Measurements from ENCODE around the gene AMT.

Gene AMT

GRCh38 chr3:49422379-49423248 is at the start of gene AMT:
Gene AMT, minus strand, starts transcription at chr3:49422473. Its CDS starts 23 bp downstream, at chr3:49422450.
- no peak for DNase-seq

DNA sequence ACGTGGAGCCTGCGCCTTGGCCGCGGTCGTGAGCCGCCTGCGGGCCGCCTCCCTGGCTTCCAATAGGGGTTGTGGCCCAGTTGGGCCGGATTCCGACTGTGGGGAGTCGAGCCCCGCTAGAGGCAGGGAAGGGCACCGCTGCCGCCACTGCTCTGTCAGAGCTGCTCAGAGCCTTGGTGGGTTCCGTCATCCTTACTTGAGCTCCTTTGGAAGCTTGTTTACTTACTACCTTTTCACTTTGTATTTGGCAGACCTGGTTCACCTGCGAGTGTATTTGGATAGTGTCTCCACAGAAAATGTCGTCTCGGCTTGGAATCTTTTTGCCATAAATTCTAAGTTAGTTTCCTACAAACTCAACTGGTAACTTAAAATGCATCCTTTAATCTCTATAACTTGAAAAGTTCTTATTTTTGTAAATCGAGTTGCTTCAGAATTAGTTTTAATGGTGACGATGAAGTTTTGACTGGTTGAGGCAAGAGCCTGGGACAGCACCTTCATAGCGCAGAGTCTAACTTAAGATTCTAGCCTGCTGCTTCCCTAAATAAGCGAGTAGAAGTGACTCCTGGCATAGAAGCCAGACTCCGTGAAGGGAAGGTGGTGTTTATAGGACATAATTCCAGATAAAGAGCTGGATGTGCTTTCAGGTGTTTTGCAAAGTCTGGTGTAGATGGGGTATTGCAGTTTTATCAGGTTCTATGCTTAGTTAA is 48.6 kb upstream of the AMT start:
- DNase-seq: peak; percentile 23 to 55

DNA sequence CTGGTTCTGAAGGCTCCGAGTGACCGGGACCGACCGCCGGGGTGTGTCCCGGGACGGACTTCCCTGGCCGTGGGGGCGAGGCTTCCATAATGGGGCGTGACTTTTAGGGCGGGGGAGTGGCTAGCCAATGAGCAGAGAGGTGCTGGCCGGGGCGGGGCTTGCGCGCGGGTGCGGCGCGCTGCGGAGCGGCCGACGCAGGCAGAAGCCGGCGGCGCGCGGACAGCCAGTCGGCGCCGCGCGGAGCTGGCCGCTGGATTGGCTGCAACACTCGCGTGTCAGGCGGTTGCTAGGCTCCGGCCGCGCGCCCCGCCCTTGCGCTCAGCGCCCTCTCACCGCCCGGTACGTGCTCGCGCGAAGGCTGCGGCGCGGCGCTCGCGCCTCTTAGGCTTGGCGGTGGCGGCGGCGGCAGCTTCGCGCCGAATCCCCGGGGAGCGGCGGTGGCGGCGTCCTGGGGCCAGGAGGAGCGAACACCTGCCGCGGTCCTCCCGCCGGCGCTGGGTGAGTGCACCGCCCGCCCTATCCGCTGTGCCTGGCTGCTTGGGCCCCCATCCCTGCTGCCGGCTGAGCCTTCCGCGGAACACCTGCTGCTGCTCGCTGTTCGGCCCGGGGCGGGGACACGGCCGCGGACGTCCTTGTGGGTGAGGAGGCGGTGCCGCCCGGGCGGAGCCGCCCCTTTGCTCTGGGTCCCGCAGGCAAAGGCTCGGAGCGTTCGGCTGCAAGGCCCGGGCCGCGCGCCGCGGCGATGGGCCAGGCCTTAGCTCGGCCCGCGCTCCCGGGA is 47.9 kb upstream of the AMT start, which contains the start of gene DAG1:
Gene DAG1, plus strand, starts transcription at position 332 of the 778 bp plus-strand sequence. CDS start 40,268 bp downstream, outside the sequence.
- peak; percentile 97 for DNase-seq

DNA sequence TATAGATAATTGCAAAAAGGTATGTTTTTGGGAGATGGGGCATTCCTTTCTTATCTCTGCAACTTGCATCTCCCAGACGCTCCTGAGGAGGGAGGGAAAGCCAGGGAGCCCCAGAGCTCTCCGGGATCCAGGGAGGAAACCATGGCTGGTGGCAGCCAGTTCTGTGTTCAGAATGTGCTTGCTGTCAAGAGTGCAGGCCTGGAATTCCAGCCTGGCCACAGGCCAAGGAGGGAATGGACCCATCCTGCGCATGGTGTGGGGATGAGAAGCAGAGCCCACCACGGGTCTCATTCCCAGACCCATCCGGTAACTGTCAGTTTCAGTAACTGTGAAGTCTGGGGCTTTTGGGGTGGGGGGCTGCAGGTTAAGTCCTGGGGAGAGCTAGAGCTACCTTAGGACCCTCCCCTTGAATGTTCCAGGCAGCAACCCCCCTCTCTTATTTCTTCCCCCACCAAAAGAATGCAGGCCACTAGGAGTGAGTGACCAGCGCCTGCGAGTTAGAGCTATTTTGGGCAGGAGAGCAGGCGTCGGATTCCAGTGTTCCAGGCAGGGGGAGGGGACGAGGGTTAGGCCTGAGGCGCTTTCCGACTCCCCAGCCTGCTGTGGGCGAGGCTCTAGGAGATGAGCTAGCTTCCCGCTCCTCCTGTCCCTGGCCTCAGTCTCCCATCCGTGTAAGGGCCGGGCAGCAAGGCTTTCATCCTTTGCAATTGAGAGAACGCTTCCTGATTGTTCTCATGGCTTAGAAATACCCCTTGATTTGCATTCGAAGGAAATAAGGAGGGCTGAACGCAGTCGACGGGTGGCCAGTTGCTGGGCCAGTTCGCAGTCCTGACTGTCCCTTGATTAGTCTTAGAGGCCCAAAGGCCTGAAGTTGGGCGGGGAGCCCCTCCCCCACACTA is 47.0 kb upstream of the AMT start:
- DNase-seq: peak in 1 of 2 experiments; percentile 81

DNA sequence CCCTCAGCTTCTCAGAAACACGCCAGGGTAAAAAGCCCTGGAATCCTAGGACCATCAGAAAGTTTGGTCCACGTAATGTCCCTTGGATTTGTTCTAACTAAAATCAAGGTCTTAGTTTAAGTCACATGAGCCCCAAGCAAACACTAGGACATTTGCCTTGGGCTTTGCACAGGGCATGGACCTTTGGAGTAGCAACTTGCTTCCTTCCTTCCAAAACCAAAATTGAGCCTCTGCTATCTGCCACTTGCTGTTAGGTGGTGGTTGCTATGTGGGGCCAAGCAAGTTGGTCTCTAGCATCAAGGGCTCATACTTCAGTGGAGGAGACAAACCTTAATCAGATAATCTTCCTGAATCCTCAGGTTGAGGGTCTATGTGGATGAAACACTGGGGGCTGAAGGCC is 43.8 kb upstream of the AMT start:
- no peak for DNase-seq

DNA sequence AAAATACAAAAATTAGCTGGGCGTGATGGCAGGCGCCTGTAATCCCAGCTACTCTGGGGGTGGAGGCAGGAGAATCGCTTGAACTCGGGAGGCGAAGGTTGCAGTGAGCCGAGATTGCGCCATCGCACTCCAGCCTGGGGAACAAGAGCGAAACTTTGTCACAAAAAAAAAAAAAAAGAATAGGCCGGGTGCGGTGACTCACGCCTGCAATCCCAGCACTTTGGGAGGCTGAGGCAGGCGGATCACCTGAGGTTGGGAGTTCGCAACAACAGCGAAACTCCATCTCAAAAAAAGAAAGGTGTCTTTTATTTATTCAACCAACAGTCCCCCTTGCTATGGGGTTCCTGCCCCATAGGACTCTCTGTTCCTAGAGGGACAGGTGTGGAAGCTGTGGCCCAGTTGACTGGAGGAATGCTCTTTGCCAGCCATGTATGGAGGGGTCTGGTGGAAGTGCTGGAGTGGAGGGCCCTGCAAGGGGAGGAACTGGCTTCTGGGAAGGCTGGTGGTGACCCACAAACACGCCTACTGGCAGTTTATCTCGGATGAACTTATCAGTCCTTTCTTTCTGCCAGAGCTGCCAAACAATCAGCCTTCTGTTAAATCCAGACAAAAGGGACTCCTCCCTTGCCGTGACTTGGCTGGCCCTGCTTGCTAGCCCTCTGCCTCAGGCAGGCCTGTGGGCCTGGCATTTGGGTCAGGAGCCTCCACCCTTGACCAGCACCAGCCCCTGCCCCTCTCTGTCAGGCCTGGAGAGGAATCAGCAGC is 43.2 kb upstream of the AMT start:
- DNase-seq: no peak

GRCh38 chr3:49462222-49462621 is 39.9 kb upstream of the AMT start:
- DNase-seq: no peak

DNA sequence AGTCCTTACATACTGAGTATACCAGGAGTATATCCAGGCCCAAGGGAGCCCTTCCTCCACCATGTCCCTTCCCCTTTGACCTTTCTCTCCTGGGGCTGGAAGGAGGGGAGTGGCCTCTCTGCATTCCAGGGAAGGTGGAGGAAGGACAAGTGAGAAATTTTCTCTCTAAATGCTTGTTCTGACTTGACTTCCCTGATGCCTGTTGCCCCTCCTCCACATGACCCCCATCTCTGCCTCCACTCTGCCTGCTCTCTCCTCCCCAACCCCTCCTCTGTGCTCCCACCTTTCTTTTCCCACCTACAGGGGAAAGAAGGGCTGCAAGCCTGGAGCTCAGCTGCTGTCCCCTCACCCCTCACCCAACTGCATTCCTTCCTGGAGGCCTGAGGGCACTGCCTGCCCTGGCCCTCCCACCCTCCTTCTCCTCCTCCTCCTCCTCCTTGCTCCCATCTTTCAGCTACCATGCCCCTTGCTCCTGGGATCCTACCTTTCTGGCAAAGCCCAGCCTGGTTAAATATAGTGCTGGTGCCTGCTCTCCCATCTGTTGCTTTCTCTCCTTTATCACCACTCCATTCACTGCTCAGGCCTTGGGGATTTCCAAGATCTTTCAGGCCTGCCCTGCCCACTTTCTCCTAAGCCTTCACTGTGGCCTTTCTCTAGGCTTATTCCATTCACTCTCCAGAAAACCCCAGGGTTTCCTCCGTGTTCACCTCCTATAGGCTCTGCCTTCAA is 39.3 kb upstream of the AMT start:
- no peak for DNase-seq

DNA sequence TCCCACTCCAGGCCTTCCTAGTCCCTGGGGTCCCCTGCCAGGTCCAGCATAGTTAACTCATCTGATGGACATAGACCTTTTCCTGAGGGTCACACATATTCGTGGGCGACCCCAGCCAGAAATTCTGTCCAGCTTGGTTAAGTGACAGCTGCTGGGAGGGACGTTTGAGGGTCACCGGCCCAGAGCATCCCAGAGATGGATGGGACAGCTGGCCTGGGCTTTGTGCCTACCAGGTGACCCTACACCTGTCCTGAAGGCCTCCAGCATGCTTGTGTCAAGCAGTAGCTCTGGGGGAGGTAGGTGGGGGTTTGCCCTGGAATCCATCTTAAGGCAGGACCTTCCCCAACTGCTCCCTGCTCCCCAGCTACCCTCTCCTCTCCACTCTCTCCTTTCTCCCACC is 38.7 kb upstream of the AMT start:
- no peak for DNase-seq

GRCh38 chr3:49460188-49460890 is 38.1 kb upstream of the AMT start:
- DNase-seq: no peak

- DNase-seq: no peak
These were observed 34.2 kb upstream of the AMT start for GRCh38 chr3:49456466-49456865.

DNA sequence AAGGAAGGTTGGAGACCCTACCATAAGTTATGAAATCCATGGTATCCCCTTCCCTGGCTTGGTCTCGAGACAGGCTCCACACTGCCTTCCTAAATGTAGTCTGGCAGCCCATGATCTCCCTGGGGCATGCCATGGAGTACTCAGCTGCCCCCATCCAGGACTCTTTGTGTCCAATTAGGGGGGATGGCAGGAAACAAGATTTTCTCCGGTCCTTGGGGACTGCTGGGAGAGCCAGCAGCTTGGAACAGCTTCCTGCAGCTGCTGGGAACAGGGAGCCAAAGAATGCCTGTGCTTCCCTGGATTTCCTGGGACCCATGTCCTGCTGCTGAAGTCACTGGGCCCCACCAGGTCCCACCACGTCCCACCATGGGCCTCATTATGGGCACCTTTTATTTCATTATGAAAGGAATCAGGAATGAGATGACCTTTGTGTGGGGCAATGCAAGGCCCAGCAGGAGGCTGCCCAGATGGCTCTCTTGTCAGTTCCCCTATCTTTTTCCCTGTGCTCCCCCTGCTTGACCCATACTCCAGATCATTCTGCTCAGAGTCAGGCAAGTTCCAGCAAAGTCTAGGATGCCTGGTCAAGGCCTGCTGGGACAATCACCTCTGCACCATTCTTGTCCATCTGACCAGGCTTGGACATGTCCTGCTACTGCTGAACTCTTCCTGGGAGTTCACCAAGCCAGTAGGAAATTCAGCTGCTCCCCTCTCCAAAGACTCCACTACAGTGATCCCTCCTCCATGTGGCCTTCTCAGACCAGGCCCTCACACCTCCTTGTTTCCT is 32.8 kb upstream of the AMT start:
- DNase-seq: no peak

DNA sequence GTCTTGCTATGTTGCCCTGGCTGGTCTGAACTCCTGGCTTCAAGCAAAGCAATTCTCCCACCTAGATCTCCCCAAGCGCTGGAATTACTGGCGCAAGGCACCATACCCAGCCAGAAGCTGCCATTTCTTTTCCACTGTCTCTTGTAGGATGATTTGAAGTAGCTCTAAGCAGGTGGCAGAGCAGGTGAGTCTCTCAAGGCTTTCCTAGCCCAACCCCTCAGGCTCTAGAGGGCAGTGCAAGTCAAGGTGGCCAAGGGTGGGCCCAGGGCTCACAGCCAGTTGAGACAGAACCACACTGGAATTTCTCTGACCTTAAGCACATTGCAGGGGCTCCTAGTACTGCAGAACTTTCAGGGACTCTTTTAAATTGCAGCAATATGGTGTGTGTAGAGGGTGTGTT is 32.2 kb upstream of the AMT start:
- DNase-seq: no peak

DNA sequence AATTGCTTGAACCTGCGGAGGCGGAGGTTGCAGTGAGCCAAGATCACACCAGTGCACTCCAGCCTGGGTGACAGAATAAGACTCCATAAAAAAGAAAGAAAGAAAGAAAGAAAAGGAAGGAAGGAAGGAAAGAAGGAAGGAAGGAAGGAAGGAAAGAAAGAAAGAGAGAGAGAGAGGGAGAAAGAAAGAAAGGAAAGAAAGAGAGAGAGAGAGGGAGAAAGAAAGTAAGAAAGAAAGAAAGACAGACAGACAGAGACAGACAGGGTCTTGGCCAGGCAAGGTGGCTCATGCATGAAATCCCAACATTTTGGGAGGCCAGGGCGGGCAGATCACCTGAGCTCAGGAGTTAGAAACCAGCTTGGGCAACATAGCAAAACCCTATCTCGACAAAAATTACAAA is 31.3 kb upstream of the AMT start:
- no peak for DNase-seq

- DNase-seq: no peak
These were observed 23.1 kb upstream of the AMT start for GRCh38 chr3:49445391-49445790.

DNA sequence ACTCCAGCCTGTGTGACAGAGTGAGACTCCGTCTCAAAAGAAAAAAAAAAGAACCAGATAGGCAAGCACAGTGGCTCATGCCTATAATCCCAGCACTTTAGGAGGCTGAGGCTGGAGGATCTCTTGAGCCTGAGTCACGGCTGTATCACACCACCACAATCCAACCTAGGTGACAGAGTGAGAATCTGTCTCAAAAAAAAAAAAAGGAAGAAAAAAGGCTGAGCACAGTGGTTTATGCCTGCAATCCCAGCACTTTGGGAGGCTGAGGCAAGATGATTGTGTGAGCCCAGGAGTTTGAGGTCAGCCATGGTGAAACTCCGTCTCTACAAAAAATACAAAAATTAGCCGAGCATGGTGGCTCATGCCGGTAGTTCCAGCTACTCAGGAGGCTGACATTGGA is 12.5 kb upstream of the AMT start:
- no peak for DNase-seq

GRCh38 chr3:49428752-49429080 is 6.4 kb upstream of the AMT start:
- peak in 1 of 2 experiments; percentile 36 for DNase-seq

DNA sequence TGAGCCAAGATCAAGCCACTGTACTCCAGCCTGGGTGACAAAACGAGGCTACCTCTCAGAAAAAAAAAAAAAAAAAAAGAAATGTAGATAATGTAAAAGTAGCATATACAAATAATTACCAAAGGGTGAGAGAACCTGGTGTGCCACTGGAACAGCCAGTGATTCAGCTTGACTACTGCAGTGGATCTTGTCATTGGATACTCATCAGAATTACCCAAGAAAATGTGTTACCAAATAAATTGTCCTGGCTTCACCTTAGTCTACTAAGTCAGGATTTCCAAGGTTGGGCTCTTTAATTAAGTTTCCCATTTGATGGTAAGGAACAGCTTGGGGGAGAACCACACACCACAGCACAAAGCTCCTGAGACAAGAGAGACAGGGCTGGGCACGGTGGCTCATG is 5.3 kb upstream of the AMT start:
- DNase-seq: no peak

DNA sequence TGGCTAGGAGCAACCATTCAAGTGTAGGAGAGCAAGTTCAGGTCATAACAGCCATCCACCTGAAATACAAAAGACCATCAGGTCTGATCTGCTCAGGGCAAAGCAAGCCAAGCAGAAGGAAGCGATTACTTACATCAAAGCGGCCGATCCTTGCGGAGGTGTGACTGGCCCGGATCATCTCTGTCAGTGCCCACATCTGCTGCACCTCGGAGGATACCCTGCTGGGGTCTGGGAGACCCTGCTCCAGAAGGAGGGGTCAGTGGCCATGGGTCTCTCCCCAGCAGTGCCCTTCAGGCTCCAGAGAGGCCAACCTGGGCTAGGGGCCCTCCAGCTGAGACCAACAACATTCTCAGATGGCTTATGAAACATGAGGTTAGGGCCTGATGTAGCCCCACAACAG is 2.5 kb upstream of the AMT start:
- no peak for DNase-seq

Measured in AML-193 (cell line).